ENCODE data around the gene KANK2. TPM values are rescaled to one million over a fixed set of nuclear protein-coding genes. Genes with fewer than 3 reads are reported as not detected.

The KANK2 gene
- total RNA-seq, 1 experiment from 2014 or later: 17.6 TPM

DNA sequence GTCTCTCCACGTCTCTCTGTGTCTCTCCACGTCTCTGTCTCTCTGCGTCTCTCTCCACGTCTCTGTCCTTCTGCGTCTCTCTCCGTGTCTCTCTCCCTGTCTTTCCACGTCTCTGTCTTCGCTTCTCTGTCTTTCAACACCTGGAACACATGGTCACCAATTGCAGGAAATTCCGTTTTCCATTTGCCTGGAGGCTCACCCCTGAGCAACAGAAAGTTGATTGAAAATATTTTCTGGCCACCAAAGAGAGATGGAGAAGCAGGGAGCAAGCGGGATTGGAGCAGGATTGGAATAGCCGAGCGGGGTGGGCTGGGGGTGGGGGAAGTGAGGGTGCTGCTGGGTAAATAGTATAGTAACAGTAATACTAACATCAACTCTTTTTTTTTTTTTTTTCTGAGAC lies 1.7 kb downstream of the KANK2 start:
- no peaks in the 10 kb centered on the region for H3K9me3 Mint-ChIP-seq (ENCODE audit: unreplicated experiment)
- TF ChIP-seq, protein P1, sequence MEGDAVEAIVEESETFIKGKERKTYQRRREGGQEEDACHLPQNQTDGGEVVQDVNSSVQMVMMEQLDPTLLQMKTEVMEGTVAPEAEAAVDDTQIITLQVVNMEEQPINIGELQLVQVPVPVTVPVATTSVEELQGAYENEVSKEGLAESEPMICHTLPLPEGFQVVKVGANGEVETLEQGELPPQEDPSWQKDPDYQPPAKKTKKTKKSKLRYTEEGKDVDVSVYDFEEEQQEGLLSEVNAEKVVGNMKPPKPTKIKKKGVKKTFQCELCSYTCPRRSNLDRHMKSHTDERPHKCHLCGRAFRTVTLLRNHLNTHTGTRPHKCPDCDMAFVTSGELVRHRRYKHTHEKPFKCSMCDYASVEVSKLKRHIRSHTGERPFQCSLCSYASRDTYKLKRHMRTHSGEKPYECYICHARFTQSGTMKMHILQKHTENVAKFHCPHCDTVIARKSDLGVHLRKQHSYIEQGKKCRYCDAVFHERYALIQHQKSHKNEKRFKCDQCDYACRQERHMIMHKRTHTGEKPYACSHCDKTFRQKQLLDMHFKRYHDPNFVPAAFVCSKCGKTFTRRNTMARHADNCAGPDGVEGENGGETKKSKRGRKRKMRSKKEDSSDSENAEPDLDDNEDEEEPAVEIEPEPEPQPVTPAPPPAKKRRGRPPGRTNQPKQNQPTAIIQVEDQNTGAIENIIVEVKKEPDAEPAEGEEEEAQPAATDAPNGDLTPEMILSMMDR (IDR thresholded peaks at IDR 0.05; ENCODE audit: insufficient read depth in 1 of 2, low read depth in 1 of 2, low read length in 1 of 2, severe bottlenecking in 1 of 2, unreplicated experiment in 1 of 2): no peak
- H3K4me1 ChIP-seq: no peaks in the 10 kb centered on the region
- no peaks in the 10 kb centered on the region for H3K9me3 ChIP-seq
- H3K36me3 Mint-ChIP-seq (ENCODE audit: insufficient read depth, unreplicated experiment): peaks cover 30% of the 10 kb centered on the region
- POLR2A ChIA-PET: no interaction called here
- H3K27ac Mint-ChIP-seq (ENCODE audit: unreplicated experiment): no peak overlapping the region
- H3K27me3 ChIP-seq (replicated peaks; ENCODE audit: control insufficient read depth, insufficient read depth, low read length): no peaks in the 10 kb centered on the region
- no peaks in the 10 kb centered on the region for H3K27me3 Mint-ChIP-seq (ENCODE audit: insufficient read depth, unreplicated experiment)
- no peaks in the 10 kb centered on the region for H3K36me3 ChIP-seq (ENCODE audit: control insufficient read depth, insufficient read depth, low read length)
- no peak for DNase-seq
- no peak overlapping the region for H3K4me3 ChIP-seq (ENCODE audit: low read depth, low read length)
- no peak overlapping the region for H3K4me3 Mint-ChIP-seq (ENCODE audit: unreplicated experiment)
- no peaks in the 10 kb centered on the region for H3K4me1 Mint-ChIP-seq (ENCODE audit: low read depth, unreplicated experiment)
- CTCF ChIA-PET: no interaction called here
- BruUV-seq (replicated peaks): no TSS peak
- intact Hi-C loops (cut with micrococcal nuclease; ENCODE audit: unreplicated experiment): no loop called here

DNA sequence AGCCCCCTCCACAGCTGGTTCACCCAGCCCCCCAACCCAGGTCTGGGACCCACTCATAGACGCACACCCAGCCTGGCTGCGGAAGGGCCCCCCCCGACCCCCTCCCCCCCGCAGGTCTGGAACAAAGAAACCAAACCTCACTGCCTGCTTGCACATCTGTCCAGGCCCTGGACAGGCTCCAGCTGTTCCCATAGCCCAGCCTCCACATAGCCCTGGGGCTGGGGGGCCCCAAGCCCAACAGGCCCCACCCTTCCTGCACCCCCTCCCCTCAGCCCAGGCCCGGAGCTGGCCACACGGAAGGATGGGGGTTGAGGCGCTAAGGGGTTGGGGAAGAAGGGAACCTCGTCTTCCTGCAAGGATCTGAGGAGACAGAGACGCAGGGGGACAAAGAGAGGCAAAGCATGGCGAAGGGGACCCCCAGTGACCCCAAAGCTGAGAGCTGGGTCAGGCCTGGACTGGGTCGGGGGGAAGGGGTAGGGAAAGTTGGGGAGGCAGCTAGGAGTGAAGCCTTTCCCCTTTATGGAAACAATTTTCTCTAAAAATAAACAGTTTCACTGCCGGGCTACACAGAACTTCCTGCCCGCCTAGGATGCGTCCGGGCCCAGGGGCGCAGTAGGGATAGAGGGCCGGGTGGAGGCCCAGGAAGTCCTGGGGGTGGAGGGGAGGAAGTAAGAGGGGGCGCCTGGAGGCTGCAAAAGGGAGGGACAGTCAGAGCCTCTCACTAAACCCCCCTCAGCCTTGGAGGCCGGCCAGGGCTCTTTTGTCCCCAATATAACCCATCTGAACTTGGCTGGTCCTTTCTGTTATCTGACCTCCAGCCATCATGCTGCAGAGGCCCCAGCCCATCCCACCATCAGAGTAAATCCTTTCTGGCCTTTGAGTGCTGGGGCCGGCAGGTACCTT lies 2.4 kb downstream of the KANK2 start:
- peaks cover 30% of the 10 kb centered on the region for H3K36me3 Mint-ChIP-seq (ENCODE audit: insufficient read depth, unreplicated experiment)
- no peaks in the 10 kb centered on the region for H3K4me1 Mint-ChIP-seq (ENCODE audit: low read depth, unreplicated experiment)
- POLR2A ChIA-PET: no interaction called here

DNA sequence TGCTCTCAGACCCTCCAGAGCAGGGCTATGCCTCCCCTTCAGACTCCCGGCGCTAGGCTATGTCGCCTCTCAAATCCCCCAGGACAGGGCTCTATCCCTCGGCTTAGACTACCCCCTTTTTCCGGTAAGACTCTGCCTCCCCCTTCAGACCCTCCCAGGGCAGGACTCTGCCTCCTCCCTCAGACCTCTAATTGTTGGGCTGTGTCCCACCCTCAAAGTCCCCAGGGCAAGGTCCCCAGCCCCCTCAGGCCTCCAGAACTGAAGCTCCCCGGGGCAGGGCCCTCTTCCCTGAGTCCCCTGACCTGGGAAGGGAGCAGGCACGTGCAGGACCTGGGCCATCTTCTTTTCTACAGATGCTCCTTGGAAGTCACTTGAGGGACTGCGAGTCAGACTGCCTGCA lies 3.2 kb downstream of the KANK2 start:
- Mint-ChIP-seq H3K4me3 (ENCODE audit: unreplicated experiment) (no peak overlapping the region), H3K9me3 (ENCODE audit: unreplicated experiment) (no peaks in the 10 kb centered on the region), H3K27ac (ENCODE audit: unreplicated experiment) (no peak overlapping the region), H3K27me3 (ENCODE audit: insufficient read depth, unreplicated experiment) (no peaks in the 10 kb centered on the region), H3K4me1 (ENCODE audit: low read depth, unreplicated experiment) (no peaks in the 10 kb centered on the region), H3K36me3 (ENCODE audit: insufficient read depth, unreplicated experiment) (peaks cover 23% of the 10 kb centered on the region)
- H3K9me3 ChIP-seq: no peaks in the 10 kb centered on the region
- POLR2A ChIA-PET: no interaction called here
- no peak for DNase-seq
- no TSS peak for BruUV-seq (replicated peaks)
- CTCF ChIA-PET: no interaction called here
- intact Hi-C loops (cut with micrococcal nuclease; ENCODE audit: unreplicated experiment): no loop called here
- TF ChIP-seq, protein P1 (IDR thresholded peaks at IDR 0.05; ENCODE audit: insufficient read depth in 1 of 2, low read depth in 1 of 2, low read length in 1 of 2, severe bottlenecking in 1 of 2, unreplicated experiment in 1 of 2): no peak
- no peaks in the 10 kb centered on the region for H3K4me1 ChIP-seq
- no peak overlapping the region for H3K4me3 ChIP-seq (ENCODE audit: low read depth, low read length)
- no peaks in the 10 kb centered on the region for H3K27me3 ChIP-seq (replicated peaks; ENCODE audit: control insufficient read depth, insufficient read depth, low read length)
- no peaks in the 10 kb centered on the region for H3K36me3 ChIP-seq (ENCODE audit: control insufficient read depth, insufficient read depth, low read length)

More for the DNA sequence above, 2.4 kb downstream of the KANK2 start:
- intact Hi-C loops (cut with micrococcal nuclease; ENCODE audit: unreplicated experiment): no loop called here
- no peaks in the 10 kb centered on the region for H3K4me1 ChIP-seq
- no peaks in the 10 kb centered on the region for H3K27me3 ChIP-seq (replicated peaks; ENCODE audit: control insufficient read depth, insufficient read depth, low read length)
- TF ChIP-seq, protein P1 (IDR thresholded peaks at IDR 0.05; ENCODE audit: insufficient read depth in 1 of 2, low read depth in 1 of 2, low read length in 1 of 2, severe bottlenecking in 1 of 2, unreplicated experiment in 1 of 2): no peak
- Mint-ChIP-seq H3K4me3 (ENCODE audit: unreplicated experiment) (no peak overlapping the region), H3K27ac (ENCODE audit: unreplicated experiment) (no peak overlapping the region), H3K9me3 (ENCODE audit: unreplicated experiment) (no peaks in the 10 kb centered on the region), H3K27me3 (ENCODE audit: insufficient read depth, unreplicated experiment) (no peaks in the 10 kb centered on the region)
- CTCF ChIA-PET: no interaction called here
- no peaks in the 10 kb centered on the region for H3K36me3 ChIP-seq (ENCODE audit: control insufficient read depth, insufficient read depth, low read length)
- no peak for DNase-seq
- no peak overlapping the region for H3K4me3 ChIP-seq (ENCODE audit: low read depth, low read length)
- no peaks in the 10 kb centered on the region for H3K9me3 ChIP-seq
- no TSS peak for BruUV-seq (replicated peaks)
